ENCODE results near the gene VANGL2. TPM values are rescaled to one million over a fixed set of nuclear protein-coding genes. Genes with fewer than 3 reads are reported as not detected.

VANGL2 gene
- total RNA-seq, 3 donors from 2014 or later: 5.2 to 8.9 (median 8.7) TPM

DNA sequence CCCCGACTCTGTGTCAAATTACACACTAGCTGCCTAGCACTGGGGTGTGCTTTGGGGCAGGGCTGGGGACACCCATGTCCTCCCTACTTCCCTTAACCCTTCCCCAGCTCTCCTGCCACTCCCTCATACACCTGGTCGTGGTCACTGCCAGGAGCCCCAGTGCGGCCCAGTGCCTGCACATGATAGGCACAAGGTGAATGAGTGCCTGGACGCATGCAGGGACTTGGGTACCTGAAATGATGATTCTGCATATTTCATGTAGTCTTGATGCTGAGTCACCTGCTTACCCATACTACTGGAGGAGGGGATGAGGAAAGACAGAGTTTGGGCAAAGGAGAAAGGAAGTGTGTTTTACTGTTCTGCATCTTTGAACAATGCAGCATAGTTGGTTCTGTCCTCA lies 1.5 kb upstream of the VANGL2 start:
- ATAC-seq (no peak), DNase-seq (no peak)
- TF ChIP-seq, protein P1, sequence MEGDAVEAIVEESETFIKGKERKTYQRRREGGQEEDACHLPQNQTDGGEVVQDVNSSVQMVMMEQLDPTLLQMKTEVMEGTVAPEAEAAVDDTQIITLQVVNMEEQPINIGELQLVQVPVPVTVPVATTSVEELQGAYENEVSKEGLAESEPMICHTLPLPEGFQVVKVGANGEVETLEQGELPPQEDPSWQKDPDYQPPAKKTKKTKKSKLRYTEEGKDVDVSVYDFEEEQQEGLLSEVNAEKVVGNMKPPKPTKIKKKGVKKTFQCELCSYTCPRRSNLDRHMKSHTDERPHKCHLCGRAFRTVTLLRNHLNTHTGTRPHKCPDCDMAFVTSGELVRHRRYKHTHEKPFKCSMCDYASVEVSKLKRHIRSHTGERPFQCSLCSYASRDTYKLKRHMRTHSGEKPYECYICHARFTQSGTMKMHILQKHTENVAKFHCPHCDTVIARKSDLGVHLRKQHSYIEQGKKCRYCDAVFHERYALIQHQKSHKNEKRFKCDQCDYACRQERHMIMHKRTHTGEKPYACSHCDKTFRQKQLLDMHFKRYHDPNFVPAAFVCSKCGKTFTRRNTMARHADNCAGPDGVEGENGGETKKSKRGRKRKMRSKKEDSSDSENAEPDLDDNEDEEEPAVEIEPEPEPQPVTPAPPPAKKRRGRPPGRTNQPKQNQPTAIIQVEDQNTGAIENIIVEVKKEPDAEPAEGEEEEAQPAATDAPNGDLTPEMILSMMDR (IDR thresholded peaks at IDR 0.05): no peak
- Histone ChIP-seq H3K9me3 (no peaks in the 10 kb centered on the region), H3K4me3 (no peak overlapping the region), H3K4me1 (ENCODE audit: low read depth) (peaks cover 12% of the 10 kb centered on the region), H3K36me3 (ENCODE audit: low read depth) (no peaks in the 10 kb centered on the region)
- intact Hi-C loops (cut with DNase I, micrococcal nuclease): no loop called here

DNA sequence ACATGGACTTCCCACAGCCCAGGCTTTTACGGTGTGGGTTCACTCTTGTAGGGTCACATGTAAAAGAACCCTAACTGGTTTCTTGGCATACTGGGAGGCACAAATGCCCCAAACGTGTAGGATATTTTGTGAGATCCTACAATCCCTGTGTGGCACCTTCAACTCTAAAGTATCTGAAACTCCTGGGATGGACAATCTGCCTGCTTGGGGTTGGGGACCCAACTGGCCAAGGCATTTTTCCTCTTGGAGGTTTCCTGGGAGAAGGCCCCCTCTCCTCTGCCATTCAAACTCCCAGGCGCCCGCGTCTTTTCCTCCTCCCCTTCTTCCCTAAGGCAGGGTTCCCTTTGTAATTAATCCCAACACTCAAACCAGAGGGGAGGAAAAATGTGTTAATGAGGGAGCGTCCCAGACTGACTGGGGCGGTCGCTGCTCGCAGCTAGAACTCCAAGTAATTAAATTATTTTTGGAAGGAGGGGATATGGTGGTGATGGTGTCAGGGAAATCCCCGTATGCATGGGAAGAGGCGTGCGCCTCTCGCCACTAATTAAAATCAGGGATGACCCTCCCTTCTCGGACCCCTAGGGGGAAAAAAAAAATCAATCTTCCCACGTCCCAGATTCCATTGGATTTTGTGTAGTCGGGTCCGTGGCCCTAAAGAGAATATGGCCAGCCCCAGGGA lies 681 bp upstream of the VANGL2 start:
- no peak for ATAC-seq
- DNase-seq: no peak

DNA sequence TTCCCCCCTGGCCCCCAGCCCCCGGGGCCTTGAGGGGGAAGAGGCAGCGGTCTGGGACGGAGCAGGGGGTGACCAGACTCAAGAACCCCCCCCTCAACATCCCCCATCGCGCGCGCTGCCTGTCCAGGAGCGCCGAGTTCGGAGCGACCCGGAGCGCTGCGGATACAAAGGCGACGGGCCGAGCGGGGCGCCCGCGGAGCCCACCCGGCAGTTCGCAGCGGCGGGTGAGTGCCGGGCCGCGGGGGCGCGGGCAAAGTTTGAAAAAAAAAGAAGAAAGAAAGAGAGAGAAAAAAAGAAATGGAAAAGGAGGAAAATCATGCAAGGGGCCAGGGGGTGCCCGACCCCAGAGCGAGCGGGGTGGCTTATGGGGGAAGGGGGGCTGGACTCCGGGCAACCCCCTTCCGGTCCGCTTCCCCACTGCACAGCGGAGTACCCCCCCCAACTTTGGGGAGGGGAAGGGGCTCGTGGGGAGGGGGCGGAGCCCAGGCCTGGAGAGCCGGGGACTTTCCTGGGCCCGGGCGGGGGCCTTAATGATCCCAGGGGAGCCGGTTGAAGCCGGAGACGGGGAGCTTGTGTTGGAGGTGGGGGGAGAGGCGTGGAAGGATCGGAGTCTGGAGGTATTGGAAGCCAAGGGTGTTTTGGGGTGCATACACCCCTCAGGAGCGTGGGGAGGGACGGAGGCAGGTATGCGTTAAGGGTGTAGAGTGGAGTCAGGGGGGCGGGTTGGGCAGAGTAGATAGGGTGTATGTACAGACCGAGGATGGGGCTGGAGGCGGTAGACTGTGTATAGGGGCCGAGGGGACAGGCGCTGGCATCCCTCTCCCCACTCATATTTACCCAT lies 502 bp downstream of the VANGL2 start:
- H3K4me1 ChIP-seq (ENCODE audit: low read depth): peaks cover 12% of the 10 kb centered on the region
- intact Hi-C loops (cut with DNase I, micrococcal nuclease): no loop called here
- no peaks in the 10 kb centered on the region for H3K36me3 ChIP-seq (ENCODE audit: low read depth)
- DNase-seq (peak in 2 of 3 donors; percentile 21 to 45), ATAC-seq (peak; percentile 35)
- H3K4me3 ChIP-seq: peak overlapping the region; percentile 44
- H3K9me3 ChIP-seq: no peaks in the 10 kb centered on the region
- TF ChIP-seq, protein P1 (IDR thresholded peaks at IDR 0.05): no peak

More for the DNA sequence above, 681 bp upstream of the VANGL2 start:
- intact Hi-C loops (cut with DNase I, micrococcal nuclease): no loop called here
- TF ChIP-seq, protein P1 (IDR thresholded peaks at IDR 0.05): no peak
- Histone ChIP-seq H3K36me3 (ENCODE audit: low read depth) (no peaks in the 10 kb centered on the region), H3K4me3 (no peak overlapping the region), H3K9me3 (no peaks in the 10 kb centered on the region), H3K4me1 (ENCODE audit: low read depth) (peaks cover 12% of the 10 kb centered on the region)

DNA sequence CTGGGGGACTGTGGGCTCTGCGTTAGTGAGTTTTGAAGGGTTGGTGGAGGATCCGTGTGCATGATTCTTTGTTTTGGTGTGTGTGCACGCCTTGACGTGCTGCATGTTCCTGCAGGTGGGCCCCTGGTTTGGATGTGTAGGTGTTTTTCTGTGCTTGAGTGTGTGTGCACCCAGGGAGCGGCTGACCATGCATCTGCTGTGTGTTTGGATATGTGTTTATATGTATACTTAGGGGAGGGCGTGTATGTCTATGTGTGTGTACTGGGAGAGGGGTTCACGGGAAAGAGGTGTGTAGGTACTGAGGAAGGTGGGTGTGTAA lies 1.1 kb downstream of the VANGL2 start:
- Histone ChIP-seq H3K4me1 (ENCODE audit: low read depth) (peaks cover 16% of the 10 kb centered on the region), H3K36me3 (ENCODE audit: low read depth) (no peaks in the 10 kb centered on the region), H3K9me3 (no peaks in the 10 kb centered on the region), H3K4me3 (no peak overlapping the region)
- ATAC-seq (peak; percentile 38), DNase-seq (peak in 1 of 3 donors; percentile 37)
- TF ChIP-seq, protein P1 (IDR thresholded peaks at IDR 0.05): no peak
- intact Hi-C loops (cut with DNase I, micrococcal nuclease): no loop called here

DNA sequence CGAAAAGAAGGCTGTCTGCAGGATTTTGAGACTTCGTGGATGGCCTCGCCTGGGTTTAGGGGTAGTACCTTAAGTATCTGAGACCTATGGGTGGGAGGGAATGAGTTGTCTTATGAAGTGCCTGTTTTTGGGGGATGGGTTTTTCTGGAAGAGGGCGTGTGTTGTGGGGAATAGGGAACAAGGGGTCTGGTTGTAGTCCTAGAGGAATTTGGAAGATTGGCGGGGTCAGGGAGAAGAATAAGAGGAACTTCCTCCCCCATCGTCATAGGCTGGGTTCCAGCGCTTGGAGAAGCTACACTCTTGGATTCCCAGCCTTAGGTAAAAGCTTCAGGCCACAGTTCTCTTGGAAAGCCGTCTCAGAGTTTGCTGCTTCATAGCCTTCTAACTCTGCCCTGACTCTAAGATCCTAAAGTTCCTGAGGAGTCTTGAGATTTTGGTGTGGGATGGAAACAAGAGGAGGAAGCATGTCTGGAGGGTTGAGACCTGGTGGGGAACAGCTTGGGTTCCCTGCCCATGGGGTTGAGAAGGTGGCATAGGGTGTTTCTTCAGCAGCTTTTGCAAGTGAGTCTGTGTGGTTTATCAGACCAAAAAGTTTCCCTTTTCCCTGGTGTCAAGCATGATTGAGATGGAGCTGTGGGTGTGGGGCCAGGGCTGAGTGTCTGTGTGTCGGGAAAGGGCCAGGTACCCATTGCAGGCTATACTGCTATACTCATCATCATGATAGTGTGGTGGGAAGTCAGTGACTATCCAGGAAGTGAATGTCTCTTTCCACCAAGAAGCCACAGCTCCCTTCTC lies 1.8 kb downstream of the VANGL2 start:
- Histone ChIP-seq H3K36me3 (ENCODE audit: low read depth) (no peaks in the 10 kb centered on the region), H3K4me1 (ENCODE audit: low read depth) (peaks cover 11% of the 10 kb centered on the region), H3K4me3 (no peak overlapping the region), H3K9me3 (no peaks in the 10 kb centered on the region)
- no peak for DNase-seq
- TF ChIP-seq, protein P1 (IDR thresholded peaks at IDR 0.05): no peak
- intact Hi-C loops (cut with DNase I, micrococcal nuclease): no loop called here
- ATAC-seq: no peak

All from mucosa of descending colon (tissue), 3 donors.